ENCODE data around the gene COLQ.
"Not testable (repeated sequence)": the region's sequence is repeated elsewhere in the genome, so short reads cannot be mapped to it uniquely, and the experiment has no call there.

Gene COLQ

DNA sequence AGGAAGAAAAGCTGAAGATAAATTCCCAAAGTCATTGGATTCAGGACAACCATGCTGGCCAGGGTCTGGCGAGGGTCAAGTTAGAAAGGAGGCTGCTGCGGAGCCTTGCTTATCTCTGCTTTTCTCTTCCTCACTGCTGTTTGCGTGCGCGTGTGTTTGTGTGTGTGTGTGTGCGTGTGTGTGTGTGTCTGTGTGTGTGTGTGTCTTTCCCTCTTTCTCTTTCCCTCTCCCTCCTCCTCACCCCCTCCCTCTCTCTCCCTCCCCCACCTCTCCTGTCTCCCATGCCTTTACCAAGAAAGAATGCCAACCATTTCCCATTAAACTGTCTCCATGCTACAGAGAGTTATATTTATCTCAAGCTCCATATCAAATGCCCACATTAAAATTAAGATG is at the start of gene COLQ:
Gene COLQ (minus strand): TSS at position 134 of the 393 bp plus-strand sequence. CDS start 81 bp downstream, at position 53.
- no peak for DNase-seq (ENCODE audit: low read depth in 3 of 3)

DNA sequence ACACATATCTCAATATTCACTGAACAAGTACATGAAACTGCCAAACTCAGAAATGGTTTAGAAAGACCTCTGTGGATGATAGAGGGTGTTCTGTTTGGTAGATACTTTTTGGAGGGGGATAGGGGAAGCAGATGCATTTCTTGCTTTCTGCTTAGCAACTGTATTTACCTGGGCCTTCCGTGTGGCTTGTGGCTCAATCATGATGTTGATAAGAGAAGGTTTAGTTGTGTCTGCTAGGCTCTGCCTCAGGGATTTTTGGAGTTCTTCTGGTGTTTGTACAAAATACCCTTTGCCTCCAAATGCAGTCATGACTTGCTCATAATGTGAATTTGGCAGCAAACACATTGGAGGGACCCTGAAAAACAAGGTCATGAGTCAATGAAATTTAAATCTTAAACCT is 41.7 kb upstream of the COLQ start:
- no peak for DNase-seq (ENCODE audit: low read depth in 3 of 3)

DNA sequence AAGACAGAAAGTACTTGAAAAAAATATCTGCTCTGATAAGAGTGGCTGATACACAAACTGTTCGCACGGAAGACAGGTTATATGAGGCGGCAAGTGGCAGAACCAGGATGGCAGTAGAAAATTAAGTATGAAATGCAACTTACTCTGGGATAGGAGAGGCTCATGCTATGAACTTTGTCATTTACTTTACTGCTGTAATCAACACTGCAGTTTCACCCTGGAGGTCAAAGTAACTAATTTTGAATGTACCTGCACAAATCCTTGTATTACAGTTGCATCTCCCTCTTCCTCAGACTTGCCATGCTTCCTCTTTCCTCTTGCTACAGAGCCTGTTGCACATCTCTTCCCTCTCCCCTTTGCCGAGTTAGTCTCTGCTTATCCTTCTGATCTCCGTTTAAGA is 41.1 kb upstream of the COLQ start:
- DNase-seq (ENCODE audit: low read depth in 3 of 3) = no peak

DNA sequence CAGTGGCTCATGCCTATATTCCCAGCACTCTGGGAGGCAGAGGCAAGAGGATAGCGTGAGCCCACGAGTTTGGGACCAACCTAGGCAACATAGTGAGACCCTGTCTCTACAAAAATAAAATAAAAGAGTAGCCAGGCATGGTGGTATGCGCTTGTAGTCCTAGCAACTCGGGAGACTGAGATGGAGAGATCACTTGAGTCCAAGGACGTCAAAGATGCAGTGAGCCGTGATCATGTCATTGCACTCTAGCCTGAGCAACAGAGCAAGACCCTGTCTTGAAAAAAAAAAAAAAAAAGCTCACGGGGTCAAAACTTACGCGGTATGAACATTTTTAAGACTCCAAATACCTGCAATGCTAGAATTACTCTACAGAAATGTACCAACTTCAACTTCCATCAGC is 37.1 kb upstream of the COLQ start:
- no peak for DNase-seq (ENCODE audit: low read depth in 3 of 3)

DNA sequence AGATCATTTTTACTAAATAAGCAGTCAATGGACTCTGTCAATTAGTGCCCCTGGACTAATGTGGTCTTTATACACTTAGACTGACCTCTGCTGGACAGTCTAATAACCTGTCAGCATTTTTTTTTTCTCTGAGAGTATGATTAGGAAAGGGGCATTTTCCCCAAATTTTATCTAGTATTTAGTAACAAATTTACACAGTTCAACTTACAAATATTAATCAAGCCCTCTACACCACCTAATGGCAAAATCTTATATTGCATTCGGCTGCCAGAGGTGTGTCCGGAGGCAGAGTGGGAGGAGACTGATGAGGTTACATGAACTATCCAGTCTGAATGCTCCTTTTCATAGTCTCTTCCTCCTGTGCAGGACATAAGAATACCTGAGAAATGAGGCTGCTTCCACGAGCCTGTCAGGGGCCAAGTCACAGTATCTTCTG is 36.0 kb upstream of the COLQ start:
- DNase-seq (ENCODE audit: low read depth in 3 of 3) = peak; percentile 19 to 32 (median 20)

DNA sequence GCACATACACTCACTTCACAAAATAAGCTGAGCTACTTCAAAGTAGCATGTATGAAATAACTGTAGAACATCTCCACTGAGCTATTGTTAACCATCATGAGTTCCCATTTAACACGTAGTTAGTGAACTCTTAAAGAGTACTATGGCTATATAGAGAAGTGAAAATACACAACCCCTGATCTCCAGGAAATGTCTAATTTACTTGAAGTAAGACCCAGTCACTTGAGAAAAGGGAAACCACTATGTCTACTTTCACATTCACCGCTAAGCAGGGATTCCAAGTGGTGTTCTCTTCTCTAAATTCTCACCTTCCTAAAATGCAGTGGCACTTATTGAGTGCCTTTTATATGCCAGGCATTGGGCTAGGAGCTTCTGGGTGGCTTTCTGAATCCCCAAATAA is 35.0 kb upstream of the COLQ start:
- DNase-seq (ENCODE audit: low read depth in 3 of 3) = no peak

DNA sequence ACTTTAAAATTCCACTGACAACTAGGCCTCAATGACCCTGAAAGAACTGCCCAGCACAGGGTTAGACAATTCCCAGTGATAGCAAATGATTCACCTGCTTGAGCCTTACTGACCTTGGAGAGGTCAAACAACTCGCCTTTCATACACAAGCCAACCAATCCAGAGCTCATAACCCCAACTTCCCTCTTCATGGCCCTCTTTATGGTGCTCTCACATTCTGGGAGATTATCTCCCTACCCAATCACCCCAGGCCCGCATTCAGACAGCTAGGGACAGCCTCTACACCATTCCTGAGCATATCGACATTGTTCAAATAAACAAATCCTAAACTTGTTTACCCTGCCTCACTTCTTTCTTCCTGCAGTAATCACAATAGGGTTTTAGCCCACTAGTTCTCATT is 32.2 kb upstream of the COLQ start:
- no peak for DNase-seq (ENCODE audit: low read depth in 3 of 3)

DNA sequence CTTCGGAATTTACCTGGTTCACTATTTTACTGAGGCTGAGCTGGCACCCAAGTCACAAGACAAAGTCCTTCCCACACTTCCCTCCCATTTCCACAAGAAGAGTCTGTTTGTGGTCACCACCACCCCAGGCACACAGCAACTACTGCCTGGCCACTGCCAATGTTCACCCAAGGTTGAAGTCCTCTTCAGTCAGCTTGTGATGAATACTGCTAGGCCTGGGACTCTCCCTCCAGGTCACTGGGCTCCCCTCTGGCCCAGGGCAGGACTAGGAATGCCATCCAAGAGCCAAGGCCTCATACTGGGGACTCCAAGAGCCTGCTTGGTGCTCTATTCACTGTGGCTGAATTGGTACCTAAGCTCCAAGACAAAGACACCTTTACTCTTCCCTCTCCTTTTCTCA is 30.4 kb upstream of the COLQ start:
- no peak for DNase-seq (ENCODE audit: low read depth in 3 of 3)

DNA sequence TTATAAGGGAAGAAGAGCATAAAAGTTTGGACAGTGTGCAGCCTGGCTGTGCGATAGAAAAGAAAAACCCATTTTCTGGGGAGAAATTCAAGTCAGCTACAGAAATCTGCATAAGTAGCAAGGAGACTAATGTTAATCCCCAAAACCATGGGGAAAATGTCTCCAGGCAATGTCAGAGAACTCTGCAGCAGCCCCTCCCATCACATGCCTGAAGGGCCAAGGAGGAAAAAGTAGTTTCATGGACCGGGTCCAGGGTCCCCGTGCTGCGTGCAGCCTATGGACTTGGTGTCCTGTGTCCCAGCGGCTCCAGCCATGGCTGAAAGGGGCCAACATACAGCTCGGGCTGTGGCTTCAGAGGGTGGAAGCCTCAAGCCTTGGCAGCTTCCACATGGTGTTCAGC is 28.3 kb upstream of the COLQ start:
- no peak for DNase-seq (ENCODE audit: low read depth in 3 of 3)

DNA sequence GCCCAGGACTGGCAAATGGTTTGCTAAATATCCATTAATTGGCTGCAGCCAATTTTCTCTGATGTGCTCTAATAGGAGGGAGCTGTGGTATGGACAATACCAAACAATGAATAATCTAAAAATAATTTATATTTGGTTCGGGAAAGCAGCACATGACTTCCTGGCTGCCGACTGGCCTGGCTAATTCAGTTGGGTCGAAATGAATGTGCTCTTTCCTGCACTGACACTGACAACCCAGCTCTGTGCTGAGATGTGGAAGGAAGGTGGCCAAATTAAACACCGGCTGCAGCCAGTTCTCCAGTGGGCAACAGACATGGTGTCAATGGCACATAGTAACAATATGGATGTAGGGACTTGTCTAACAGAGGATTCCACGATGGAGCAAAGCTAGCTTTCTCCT is 21.1 kb upstream of the COLQ start:
- no peak for DNase-seq (ENCODE audit: low read depth in 3 of 3)

DNA sequence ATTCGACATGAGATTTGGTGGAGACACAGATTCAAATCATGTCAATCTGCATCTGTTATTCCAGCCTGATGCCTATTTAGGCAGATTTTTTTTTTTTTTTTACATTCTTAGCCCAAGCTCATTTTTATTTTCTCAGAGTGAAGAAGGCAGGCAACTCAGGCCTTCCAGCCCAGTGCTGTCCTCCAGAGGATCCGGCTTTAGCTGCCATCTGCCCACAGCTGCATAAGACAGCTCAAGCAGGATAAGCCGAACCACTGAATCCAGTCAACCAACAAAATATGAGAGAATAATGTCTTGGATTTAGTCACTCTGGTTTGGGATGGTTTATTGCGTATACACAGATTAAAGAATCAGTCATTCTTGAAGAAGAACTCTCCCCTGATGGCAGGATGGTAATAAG is 19.9 kb upstream of the COLQ start:
- no peak for DNase-seq (ENCODE audit: low read depth in 3 of 3)

DNA sequence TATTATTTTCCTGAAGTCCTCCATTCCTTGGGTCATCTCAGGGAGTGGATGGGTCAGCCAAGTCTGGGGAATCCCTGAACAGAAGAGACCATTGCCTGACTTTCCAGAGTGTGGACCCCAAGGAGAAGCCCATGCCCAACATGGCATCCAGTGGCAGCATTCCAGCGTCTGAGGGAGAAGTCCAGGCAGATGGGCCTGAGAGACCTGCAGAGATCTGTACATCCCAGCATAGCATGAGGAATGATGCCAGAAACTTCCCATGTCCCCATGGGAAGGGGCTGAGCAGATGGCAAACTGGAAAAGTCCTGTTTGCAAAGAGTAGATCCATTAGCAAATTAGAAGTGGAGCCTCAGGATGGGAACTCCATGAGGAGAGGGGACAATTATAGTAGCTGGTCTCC is 17.6 kb upstream of the COLQ start:
- DNase-seq (ENCODE audit: low read depth in 3 of 3) = no peak

DNA sequence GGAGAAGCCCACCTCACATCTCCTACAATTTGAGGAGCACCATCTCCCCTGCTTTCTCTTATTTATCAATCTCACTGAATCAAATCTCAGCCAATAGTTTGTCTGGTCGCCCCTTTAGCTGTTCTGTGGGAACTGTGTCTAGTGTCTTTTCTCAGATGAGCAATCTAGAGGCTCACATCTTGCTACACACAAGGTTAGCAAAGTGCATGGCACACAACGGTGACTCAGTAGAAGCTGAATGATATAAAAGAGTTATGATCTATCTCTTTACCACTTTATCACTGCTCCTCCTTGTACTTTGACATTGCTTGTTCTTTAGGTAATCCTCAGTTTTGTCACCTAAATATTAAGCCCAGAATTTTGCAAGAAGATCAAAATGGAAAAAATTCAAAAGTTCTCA is 16.8 kb upstream of the COLQ start:
- DNase-seq (ENCODE audit: low read depth in 3 of 3) = no peak

DNA sequence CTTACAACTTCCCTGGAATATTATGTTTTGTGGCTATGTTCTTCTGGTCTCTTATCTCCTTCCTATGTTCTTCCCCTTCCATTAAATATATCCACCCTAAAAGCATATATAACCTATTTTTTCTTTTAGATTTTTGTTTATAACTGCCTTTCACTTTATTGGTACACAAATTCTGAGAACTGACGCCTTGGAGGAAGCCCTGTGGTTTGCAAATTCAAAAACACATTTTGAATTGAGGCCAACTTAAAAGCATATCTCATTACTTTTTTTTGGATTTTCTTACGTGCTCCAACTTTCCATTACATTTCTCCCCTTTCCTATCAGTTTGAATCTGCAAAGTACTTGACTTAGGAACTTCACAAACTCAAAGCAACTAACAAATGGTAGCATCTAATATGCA is 15.3 kb upstream of the COLQ start:
- DNase-seq (ENCODE audit: low read depth in 3 of 3) = no peak

DNA sequence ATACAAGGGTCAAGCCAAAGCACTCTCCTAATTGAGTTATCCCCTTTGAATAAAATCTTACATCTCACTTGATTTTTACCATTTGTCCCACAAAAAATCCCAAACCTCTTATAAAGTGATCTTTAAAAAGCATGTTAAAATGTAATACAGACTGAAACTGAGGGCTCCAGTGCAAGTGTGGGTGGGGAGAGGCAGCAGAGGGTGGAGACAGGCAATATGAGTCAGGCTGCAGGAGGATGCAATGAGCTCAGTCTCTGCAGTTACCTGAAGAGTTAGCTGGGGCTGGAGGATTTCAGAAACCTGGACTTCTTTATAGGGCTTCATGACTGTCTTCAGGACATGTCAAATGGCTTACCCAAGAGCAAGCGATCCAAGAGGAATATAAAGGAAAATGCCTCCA is 14.2 kb upstream of the COLQ start:
- peak in 2 of 3 donors; percentile 13 to 34 for DNase-seq (ENCODE audit: low read depth in 3 of 3)

DNA sequence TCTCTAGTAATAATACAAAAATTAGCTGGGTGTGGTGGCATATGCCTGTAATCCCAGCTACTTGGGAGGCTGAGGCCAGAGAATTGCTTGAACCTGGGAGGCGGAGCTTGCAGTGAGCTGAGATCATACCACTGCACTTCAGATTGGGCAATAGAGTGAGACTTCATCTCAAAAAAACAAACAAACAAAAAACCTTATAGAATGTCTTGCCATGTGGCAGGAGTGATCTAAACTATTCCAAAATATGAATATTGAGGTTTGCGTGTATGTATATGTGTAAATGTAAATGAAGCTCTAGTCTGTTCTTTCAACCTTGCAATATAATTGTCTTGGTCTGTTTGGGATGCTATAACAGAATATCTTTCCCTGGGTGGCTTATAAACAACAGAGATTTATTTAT is 11.1 kb upstream of the COLQ start:
- DNase-seq (ENCODE audit: low read depth in 3 of 3) = not testable (repeated sequence)

DNA sequence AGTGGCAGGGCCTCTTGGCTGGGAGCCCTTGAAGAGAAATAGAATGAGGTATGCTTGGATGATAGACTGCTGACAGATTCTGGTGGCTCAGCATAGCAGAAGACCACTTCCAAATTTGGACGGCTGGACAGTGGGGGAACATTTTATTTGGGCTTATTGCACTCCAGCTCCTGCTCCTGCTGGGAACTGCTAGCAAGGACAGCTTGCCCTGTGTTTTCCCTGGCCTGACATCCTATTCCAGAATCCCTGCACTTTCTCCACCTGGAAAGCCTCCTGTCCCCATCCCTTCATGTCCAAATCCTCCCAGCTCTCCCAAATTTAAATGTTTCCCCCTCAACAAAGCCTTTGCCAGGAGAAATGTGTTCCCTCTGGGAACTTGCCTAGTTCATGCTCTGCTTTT is 9.8 kb upstream of the COLQ start:
- no peak for DNase-seq (ENCODE audit: low read depth in 3 of 3)

DNA sequence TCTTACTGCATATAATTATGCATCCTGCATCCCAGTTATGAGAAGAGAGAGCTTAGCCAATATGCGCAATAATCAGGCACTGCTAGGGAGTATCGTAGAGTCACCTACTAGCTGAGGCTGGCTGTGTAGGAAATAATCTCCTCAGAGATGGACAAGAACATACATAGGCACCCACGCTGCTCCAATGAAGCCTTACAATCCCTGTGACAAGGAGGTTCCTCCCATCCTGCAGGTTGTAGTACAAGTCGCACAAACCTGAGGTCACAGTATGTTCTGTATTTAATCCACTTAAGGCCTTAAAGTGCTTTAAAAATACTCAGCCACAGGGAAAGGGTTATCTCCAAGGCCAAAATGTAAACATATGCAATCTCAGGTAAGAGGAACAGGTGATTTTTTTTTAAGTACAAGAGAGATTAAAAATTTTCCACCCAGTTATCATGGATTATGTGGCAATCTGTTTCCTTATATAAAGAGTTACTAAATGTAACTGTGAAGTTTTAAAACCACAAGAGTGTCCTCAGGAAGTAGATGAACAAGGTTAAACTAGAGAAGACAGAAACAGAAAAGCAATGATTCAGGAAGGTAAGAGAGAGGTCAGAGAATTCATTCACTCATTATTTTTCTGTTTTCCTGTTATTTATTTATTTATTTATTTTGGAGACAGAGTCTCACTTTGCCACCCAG is 7.5 kb upstream of the COLQ start:
- no peak for DNase-seq (ENCODE audit: low read depth in 3 of 3)

DNA sequence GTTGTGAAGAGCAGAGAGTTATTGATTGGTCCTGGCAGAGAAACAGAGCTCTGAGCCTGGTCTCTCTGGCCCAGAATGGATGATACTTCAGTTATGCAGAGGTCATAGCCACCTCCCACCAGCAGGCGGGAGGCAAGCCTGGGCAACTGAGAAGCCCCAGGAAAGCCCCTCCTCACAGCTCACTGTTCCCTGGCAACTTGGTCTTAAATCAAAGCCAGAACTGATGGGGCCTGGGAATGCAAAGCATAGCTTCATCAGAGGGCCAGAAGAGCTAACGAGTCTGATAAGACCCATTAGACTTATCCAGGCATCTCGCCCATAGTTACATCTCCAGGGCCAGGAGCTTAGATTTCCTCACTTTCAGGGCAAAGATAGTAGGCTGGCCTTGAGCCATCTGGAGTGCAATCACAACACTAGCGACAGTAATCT is 5.5 kb upstream of the COLQ start:
- no peak for DNase-seq (ENCODE audit: low read depth in 3 of 3)

DNA sequence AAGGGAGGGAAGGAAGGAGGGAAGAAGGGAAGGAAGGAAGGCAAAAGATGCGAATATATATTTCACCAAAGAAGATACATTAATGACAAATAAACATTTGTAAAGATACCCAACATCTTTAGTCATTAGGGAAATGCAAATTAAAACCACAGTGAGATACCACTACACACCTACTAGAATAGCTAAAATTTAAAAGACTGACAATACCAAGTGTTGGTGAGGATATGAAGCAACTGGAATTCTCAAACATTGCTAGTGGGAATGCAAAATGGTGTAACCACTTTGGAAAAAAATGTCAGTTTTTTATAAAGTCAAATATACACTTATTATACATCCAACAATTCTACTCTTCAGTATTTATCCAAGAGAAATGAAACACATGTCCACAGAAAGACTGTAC is 4.3 kb upstream of the COLQ start:
- no peak for DNase-seq (ENCODE audit: low read depth in 3 of 3)

DNA sequence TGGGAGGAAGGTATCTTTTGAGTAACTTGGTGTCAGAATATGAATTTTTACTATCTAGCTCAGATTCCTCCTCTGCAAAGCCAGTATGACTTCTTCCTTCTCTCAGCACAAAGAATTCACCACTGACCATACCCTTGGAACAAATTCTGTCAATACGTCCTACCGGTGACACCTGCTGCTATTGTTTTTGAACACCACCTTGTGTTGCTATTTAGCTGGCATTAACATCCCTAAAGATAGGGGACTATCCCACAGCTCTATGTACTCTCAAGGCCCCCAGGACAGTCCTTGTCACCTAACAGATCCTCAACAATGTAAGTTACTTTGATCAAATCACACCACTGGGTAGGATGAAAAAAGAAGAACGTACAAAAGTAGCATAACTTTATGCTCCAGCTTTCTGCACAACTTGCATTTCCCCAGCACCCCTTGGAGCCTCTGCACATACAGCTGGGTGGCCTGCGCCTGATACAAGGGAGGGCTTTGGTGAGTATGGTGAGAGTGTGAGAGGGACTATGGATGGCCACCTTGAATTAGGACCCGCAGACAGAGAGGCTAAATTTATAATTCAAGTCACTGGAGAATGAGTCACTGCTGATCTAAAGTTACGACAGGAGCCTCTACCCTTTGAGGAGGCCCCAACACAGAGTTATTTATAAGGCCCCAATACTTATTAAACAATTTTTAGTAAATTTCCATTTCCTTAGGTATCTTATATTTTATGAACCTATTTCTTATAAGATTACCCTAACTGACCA is 2.3 kb upstream of the COLQ start:
- no peak for DNase-seq (ENCODE audit: low read depth in 3 of 3)

DNA sequence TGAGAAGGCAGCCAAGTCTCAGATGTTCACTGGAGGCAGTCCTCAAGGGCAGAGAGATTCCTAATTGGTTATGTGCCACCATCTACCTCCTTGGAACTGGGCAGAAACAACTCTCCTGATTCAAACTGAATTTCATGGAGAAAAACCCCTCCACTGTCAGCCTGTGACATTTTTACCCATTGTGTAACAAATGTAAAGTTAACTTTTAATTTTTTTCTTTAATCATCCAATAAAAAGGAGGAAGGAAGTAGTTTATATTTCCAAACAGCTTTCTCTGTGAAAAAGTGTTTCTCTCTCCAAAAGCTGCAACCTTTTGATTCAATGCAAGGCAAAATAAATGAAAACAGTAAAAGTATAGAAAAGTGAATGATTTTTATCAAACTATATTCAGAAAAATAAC is 510 bp upstream of the COLQ start:
- DNase-seq (ENCODE audit: low read depth in 3 of 3) = no peak

DNA sequence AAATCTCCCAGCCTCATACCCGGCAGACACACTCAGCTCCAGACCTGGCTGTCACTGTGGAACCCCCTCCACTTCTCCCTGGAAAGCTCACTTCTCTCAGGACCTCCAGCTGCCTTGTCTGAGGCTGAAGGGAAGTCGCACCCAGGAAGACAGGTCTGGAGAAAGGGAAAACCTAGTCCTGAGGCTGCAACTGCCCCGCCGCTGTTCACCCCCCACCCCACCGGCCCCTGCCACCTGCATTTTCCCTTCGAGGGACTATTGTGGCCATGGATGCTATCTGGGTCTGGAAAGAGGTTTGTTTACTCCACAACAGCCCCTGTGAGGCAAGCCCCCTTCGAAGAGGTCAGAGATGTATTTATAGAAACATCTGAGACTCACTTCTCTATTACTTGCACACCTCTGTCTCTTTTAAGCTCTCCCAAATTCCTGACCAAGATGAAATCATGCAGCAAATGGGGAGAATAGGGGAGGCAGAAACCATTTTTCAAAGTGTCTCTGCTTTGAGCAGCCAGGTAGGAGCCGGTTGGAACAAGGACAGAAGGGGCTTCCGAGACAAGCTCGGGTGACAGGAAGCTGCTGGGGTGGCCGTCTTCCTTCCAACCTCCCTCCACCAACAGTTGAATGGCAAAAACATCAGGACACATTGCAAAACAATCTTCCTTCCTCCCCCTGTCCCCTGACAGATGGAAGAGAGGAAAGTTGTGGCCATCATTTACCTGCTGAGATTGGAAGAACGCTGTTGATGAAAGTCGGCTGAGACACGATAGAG is 518 bp downstream of the COLQ start:
- no peak for DNase-seq (ENCODE audit: low read depth in 3 of 3)
